Progenitor cell of endocrine pancreas (in vitro differentiated cells): ENCODE data around the gene RCOR3. TPM values are rescaled to one million over a fixed set of nuclear protein-coding genes. Genes with fewer than 3 reads are reported as not detected.
A peak's percentile ranks its signal among the peaks of the same experiment; 100 is the strongest.

Experiments
- DNase-seq: peaks from one replicate; pipeline ENCODE4 v3.0.0; 2021; ENCODE audit warnings: low spot score; ENCODE audit not compliant: unreplicated experiment
- H3K27ac Mint-ChIP-seq: 2 replicates; pipeline ENCODE4 v1.8.0; 2021; ENCODE audit warnings: mild to moderate bottlenecking, moderate library complexity, mixed read lengths
- H3K27me3 Mint-ChIP-seq: 2 replicates; pipeline ENCODE4 v1.8.0; 2021; ENCODE audit warnings: mixed read lengths
- H3K36me3 Mint-ChIP-seq: 2 replicates; pipeline ENCODE4 v1.8.0; 2022; ENCODE audit warnings: mixed read lengths; ENCODE audit not compliant: insufficient read depth
- H3K4me1 Mint-ChIP-seq: 2 replicates; pipeline ENCODE4 v1.8.0; 2021; ENCODE audit warnings: low read depth, mixed read lengths
- H3K4me3 Mint-ChIP-seq: 2 replicates; pipeline ENCODE4 v1.8.0; 2021; ENCODE audit warnings: low read depth, mild to moderate bottlenecking, moderate library complexity, mixed read lengths
- H3K9me3 Mint-ChIP-seq: 2 replicates; pipeline ENCODE4 v1.8.0; 2021; ENCODE audit warnings: low read depth, mixed read lengths
- total RNA-seq: library from RNA; stranded (reverse); gene quantifications from 2 replicates; pipeline ENCODE4 v1.2.1, GENCODE V29; 2021
- TF ChIP-seq, protein P1 (sequence below): fragments of 200-600 bp; sonication (generic); IDR thresholded peaks from one replicate; pipeline ENCODE4 v1.5.0; 2021; ENCODE audit warnings: antibody characterized with exemption, mild to moderate bottlenecking; ENCODE audit not compliant: unreplicated experiment

Gene RCOR3
- total RNA-seq, 1 donor from 2014 or later, result 63.0 TPM

DNA sequence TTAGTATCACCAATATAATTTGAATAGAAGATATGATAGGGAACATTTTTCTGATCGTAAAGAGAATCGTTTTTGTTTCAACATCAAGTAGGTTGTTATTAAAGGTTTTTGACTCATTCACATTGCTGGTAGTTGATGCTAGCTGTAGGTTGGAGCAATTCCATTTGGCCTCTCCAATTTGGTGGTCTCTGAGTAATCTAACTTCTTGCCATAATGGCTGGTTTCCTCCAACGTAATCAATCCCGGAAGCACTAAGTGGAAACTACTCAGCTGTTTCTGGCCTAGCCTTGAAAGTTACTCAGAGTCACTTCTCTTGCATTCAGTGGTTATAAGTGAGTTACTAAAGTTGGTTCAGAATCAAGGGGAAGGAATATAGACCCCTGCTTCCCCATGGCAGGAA, 26.0 kb downstream of the RCOR3 start:
- Mint-ChIP-seq H3K27ac (no peak overlapping the region), H3K36me3 (peaks cover 18% of the 10 kb centered on the region)

DNA sequence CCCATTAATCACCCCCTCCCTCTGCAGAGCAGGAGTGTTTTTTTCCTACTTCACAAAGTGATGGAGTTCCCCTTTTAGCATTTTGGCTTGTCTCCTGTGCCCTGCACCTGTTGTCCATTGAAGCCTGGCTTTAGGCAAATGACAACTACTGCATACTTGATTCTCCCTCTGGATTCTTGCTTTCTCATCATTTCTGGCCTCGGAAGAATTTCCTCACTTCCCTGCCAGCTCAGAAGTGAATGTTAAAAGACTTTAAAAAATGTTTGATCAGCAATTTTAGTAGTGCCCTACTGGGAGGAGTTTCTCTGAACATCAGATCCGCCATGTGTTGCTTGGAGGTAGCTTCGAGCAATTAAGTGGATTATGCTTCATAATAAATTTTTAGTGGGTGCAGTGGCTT, 28.1 kb downstream of the RCOR3 start:
- peaks cover 22% of the 10 kb centered on the region for H3K36me3 Mint-ChIP-seq
- H3K27me3 Mint-ChIP-seq, result no peaks in the 10 kb centered on the region
- DNase-seq, result no peak
- no peaks in the 10 kb centered on the region for H3K4me1 Mint-ChIP-seq
- H3K9me3 Mint-ChIP-seq, result no peaks in the 10 kb centered on the region
- no peak overlapping the region for H3K4me3 Mint-ChIP-seq
- TF ChIP-seq, protein P1, sequence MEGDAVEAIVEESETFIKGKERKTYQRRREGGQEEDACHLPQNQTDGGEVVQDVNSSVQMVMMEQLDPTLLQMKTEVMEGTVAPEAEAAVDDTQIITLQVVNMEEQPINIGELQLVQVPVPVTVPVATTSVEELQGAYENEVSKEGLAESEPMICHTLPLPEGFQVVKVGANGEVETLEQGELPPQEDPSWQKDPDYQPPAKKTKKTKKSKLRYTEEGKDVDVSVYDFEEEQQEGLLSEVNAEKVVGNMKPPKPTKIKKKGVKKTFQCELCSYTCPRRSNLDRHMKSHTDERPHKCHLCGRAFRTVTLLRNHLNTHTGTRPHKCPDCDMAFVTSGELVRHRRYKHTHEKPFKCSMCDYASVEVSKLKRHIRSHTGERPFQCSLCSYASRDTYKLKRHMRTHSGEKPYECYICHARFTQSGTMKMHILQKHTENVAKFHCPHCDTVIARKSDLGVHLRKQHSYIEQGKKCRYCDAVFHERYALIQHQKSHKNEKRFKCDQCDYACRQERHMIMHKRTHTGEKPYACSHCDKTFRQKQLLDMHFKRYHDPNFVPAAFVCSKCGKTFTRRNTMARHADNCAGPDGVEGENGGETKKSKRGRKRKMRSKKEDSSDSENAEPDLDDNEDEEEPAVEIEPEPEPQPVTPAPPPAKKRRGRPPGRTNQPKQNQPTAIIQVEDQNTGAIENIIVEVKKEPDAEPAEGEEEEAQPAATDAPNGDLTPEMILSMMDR, result no peak
- peak overlapping the region; percentile 67 for H3K27ac Mint-ChIP-seq

More for the DNA sequence above, 26.0 kb downstream of the RCOR3 start:
- H3K27me3 Mint-ChIP-seq, result no peaks in the 10 kb centered on the region
- DNase-seq, result no peak
- no peak overlapping the region for H3K4me3 Mint-ChIP-seq
- H3K9me3 Mint-ChIP-seq, result no peaks in the 10 kb centered on the region
- H3K4me1 Mint-ChIP-seq, result no peaks in the 10 kb centered on the region
- TF ChIP-seq, protein P1, result no peak

DNA sequence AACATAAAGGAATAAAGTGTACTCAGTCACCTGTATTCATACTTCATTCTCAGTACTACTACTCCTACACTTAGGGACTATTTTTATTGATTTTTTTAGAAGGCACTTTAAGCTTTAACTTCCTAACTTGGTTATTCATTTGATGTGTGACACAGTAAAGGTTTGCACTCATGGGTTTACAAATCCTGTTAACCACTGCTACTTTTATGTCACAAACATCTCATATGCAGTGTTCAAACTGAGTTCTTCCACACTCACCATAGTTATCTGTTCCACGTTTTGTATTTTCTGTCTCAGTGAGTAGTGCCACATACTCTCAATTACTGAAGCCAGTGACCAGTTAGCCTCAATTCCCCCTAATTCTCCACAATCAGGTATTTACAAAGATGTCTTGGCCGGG, 33.2 kb downstream of the RCOR3 start:
- Mint-ChIP-seq H3K4me1 (no peaks in the 10 kb centered on the region), H3K9me3 (no peaks in the 10 kb centered on the region), H3K4me3 (no peak overlapping the region), H3K36me3 (peaks cover 23% of the 10 kb centered on the region), H3K27me3 (no peaks in the 10 kb centered on the region), H3K27ac (no peak overlapping the region)
- TF ChIP-seq, protein P1, result no peak
- no peak for DNase-seq

DNA sequence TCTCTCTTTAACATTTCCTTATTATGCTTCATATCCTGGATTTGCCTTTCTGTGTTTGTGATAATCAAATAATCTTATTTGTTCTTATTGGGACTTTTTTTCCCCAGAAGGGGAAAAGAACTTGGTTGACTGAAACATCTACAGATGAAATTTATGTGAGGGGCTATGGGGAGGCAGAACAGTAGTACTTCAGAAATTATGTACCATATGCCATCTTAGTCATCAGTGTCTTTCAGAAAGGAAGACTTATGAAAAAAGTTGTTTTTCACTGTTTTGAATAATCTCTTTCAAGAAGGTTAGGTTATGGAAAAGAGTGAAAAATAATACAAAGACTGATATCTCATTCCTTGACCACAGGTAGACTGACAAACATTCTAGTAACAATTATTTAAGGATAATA, 37.2 kb downstream of the RCOR3 start:
- Mint-ChIP-seq H3K4me3 (no peak overlapping the region), H3K27ac (no peak overlapping the region), H3K4me1 (no peaks in the 10 kb centered on the region), H3K27me3 (no peaks in the 10 kb centered on the region), H3K36me3 (peaks cover 36% of the 10 kb centered on the region), H3K9me3 (no peaks in the 10 kb centered on the region)
- no peak for DNase-seq
- TF ChIP-seq, protein P1, result no peak

DNA sequence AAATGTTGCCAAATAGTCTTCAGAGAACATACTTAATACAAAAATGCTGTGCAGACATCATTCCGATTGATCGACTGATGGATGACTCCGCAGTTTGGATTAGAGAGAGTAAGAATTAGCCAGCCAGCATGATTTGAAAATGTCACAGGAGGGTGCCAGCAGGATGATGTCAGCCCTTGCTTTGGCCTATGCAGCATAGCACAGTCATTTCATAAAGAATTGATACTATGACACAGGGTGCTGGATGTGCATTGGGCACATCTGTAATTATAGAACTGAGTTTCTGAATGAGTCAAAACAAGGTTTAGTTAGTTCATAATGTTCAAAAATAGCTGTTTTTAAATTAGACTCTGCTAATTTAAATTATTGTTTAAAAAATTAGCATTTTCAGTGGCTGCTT, 45.9 kb downstream of the RCOR3 start:
- Mint-ChIP-seq H3K36me3 (peaks cover 21% of the 10 kb centered on the region), H3K4me3 (no peak overlapping the region), H3K4me1 (no peaks in the 10 kb centered on the region), H3K9me3 (no peaks in the 10 kb centered on the region), H3K27ac (no peak overlapping the region), H3K27me3 (no peaks in the 10 kb centered on the region)
- no peak for DNase-seq
- TF ChIP-seq, protein P1, result no peak
